T47D (cell line): ENCODE measurements around the gene AKR1C8.
"Not testable (repeated sequence)": the region's sequence is repeated elsewhere in the genome, so short reads cannot be mapped to it uniquely, and the experiment has no call there.

Experiments used
- DNase-seq, 2 experiments: peaks; one replicate each; pipeline versions ENCODE4 v3.0.0 to v3.0.0-alpha.2; 2011 to 2012; ENCODE audit warnings: low read depth in 1 of 2, low spot score in 1 of 2
- JUND ChIP-seq: IDR thresholded peaks from 2 replicates; pipeline ENCODE4 v1.6.1; 2012; ENCODE audit warnings: low read depth
- in situ Hi-C: cut with HindIII; loops from 2 replicates; pipeline ENCODE4 v1.10.0; 2016; ENCODE audit warnings: low sequenced_read_pairs, low pct_unique_long_range_greater_than_20kb

AKR1C8 gene

DNA sequence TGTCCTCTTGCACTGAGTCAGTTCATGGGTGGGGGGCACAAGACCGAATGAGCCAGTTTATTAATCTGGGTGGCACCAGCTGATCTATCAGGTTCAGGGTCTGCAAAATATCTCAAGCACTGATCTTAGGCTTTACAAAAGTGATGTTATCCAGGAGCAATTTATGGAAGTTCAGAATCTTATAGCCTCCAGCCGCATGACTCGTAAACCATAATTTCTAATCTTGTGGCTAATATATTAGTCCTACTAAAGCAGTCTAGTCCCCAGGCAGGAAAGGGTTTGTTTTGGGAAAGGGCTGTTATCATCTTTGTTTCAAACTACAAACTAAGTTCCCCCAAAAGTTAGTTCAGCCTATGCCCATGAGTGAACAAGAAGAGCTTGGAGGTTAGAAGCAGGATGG, 33.9 kb downstream of the AKR1C8 start:
- TF ChIP-seq JUND = no peak
- in situ Hi-C loops = no loop called here
- DNase-seq = no peak

- TF ChIP-seq JUND = no peak
- no peak for DNase-seq
- in situ Hi-C loops = no loop called here
Observed at GRCh38 chr10:5148678-5149032, 36.3 kb downstream of the AKR1C8 start.

DNA sequence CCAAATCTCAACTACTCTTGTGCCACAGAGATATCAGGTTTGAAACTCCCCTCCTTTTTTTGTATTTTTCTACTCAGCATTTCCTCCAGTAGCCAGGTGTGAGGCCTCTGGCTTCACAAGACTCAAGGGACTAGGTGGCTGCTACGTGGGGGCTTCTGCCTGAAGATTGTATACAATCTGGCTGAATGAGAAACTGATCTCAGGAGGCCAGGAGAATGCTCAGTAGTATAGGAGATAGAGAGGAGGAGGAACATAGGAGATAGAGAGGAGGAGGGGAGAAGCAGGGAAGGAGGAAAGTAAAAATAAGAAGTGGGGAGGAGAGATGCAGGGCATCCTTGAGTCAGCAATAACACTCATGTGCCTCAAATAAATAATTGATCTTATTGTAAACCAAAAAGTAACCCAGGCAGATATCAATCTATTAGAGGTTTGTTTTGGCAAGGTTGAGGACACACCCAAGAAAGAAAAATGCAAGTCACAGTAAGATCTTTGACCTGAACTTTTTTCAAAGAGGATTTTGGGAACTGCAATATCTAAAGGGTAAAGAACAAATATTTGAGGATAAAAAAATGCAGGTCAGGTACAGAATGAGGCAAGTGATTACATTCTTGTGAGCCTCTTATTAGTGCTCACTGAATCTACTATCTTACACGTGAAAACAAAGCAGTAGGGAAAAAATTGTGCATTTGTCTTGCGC, 36.8 kb downstream of the AKR1C8 start:
- TF ChIP-seq JUND = no peak
- in situ Hi-C loops = no loop called here
- no peak for DNase-seq

GRCh38 chr10:5147255-5147980, 37.5 kb downstream of the AKR1C8 start:
- no peak for DNase-seq
- in situ Hi-C loops = no loop called here
- no peak for TF ChIP-seq JUND

DNA sequence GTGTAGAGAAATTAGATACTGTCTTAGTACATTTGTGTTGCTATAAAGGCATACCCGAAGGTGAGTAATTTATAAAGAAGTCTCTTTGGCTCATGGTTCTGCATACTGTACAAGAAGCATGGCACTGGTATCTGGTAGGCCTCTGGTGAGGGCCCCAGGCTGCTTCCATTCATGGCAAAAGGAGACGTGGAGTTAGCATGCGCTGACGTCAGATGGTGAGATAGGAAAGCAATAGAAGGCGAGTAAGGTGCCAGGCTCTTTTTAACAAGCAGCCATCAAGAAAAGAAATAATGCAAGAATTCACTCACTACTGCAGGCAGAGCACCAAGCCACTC, 38.1 kb downstream of the AKR1C8 start:
- in situ Hi-C loops = no loop called here
- no peak for DNase-seq
- no peak for TF ChIP-seq JUND

DNA sequence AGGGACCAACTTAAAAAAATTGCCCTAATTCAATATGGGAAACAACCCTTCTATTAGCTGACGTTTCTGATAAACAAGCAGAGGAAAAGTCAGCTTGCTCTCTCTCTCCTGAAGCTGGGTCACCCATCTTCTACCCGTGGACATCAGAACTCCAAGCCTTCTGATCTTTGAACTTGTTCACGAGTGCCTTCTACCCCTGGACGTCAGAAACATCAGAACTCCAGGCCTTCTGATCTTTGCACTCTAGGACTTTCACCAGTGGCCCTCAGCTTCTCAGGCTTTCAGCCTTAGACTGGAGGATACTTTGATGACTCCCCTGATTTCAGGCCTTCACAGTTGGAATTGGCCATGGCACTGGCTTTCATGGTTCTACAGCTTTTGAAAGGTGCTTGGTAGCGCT, 41.8 kb downstream of the AKR1C8 start:
- in situ Hi-C loops = no loop called here
- no peak for DNase-seq
- TF ChIP-seq JUND = no peak

- DNase-seq = no peak
- TF ChIP-seq JUND = no peak
- in situ Hi-C loops = no loop called here
Observed at GRCh38 chr10:5142199-5142598, 42.8 kb downstream of the AKR1C8 start.

DNA sequence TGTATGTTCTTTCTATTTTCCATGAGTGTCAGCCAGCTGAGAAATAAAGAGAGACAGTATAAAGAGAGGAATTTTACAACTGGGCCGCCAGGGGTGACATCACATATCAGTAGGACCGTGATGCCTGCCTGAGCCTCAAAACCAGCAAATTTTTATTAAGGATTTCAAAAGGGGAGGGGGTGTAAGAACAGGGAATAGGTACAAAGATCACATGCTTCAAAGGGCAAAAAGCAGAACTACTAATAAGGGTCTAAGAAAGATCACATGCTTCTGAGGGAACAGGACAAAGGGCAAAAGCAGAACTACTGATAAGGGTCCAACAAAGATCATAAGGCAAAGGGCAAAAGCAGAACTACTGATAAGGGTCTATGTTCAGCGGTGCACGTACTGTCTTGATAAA, 47.3 kb downstream of the AKR1C8 start:
- in situ Hi-C loops = not testable (repeated sequence)

GRCh38 chr10:5136468-5137087, 48.4 kb downstream of the AKR1C8 start:
- in situ Hi-C loops = no loop called here
- TF ChIP-seq JUND = no peak
- DNase-seq = no peak

More for the DNA sequence above, 47.3 kb downstream of the AKR1C8 start:
- not testable (repeated sequence) for DNase-seq

DNA sequence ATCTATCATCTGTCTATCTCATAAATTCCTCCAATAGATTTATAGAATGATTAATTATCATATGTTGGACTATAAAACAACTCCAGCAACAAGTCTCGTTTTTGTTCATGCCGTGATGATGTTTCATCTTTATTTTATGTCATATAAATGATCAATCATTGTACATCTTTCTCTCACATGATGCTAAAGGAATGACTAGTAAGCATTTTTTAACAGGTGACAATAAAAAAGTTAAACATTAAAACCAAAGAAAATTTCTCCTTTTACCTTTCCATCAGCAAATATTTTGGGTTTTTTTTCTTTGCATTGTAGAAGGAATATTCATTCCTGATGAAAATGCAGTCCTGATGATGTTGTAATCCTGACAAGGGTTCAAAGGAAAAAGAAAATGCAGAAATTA, 49.4 kb downstream of the AKR1C8 start:
- TF ChIP-seq JUND = no peak
- no peak for DNase-seq
- in situ Hi-C loops = no loop called here

DNA sequence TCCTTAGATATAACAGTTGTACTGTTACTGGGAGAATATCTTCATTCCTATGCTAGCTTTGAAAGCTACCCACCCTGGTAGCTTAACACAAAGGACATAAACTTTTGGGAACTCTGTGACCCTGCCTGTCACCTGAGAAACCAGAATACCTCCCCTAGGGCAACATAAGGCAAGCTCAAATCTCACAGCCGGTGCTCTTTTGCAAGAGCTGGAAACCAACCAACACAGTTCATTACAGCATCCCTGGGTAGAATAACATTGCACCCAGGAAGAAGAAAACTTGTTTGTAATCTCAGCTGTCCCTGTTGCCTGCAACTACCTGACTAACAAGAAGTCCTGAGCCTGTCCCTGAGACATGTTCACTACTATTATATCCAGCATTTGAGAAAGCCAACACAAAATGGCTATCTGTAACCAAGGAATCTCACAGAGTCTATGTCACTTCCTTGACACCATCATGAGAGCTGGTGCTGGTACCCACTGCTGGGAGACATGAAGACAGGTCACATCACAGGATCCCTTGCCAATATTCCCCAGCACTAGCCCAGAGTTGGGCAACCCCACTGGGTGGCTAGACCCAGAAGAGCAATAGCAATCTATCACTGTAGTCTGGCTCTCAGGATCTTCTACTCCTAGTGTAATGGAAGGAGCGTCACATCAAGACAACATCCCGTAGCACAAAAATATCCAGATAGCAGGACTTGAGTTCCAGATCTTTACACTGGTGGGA, 59.5 kb downstream of the AKR1C8 start:
- no peak for TF ChIP-seq JUND
- in situ Hi-C loops = no loop called here
- DNase-seq = peak in 1 of 2 experiments; percentile 12

GRCh38 chr10:5123886-5124285, 61.1 kb downstream of the AKR1C8 start:
- TF ChIP-seq JUND = no peak
- no peak for DNase-seq
- in situ Hi-C loops = no loop called here

- in situ Hi-C loops = not testable (repeated sequence)
Observed at GRCh38 chr10:5119997-5120396, 65.0 kb downstream of the AKR1C8 start.

More at GRCh38 chr10:5119997-5120396, 65.0 kb downstream of the AKR1C8 start:
- not testable (repeated sequence) for DNase-seq
